ENCODE measurements around the gene CD69. TPM values are rescaled to one million over a fixed set of nuclear protein-coding genes. Genes with fewer than 3 reads are reported as not detected.

The CD69 gene
- not detected for polyA plus RNA-seq (2013, experiment 1 of 2; ENCODE audit: insufficient read length)
- not detected for polyA plus RNA-seq (2013, experiment 2 of 2; ENCODE audit: insufficient read length)

GRCh38 chr12:9760699-9761418, at the start of gene CD69:
CD69 (minus strand) TSS chr12:9760901; CDS start chr12:9760820, 81 bp downstream.
- DNase-seq = no peak

GRCh38 chr12:9809866-9810265, 49.2 kb upstream of the CD69 start:
- DNase-seq = no peak

- DNase-seq = no peak
Observed at GRCh38 chr12:9809338-9809737, 48.6 kb upstream of the CD69 start.

- no peak for DNase-seq
Observed at GRCh38 chr12:9808504-9808903, 47.8 kb upstream of the CD69 start.

- no peak for DNase-seq
Observed at GRCh38 chr12:9806714-9807113, 46.0 kb upstream of the CD69 start.

- no peak for DNase-seq
Observed at GRCh38 chr12:9805883-9806282, 45.2 kb upstream of the CD69 start.

GRCh38 chr12:9799961-9800360, 39.3 kb upstream of the CD69 start:
- DNase-seq = no peak

- peak; percentile 16 for DNase-seq
Observed at GRCh38 chr12:9797722-9798619, 37.3 kb upstream of the CD69 start.

- no peak for DNase-seq
Observed at GRCh38 chr12:9796971-9797370, 36.3 kb upstream of the CD69 start.

GRCh38 chr12:9796346-9796745, 35.6 kb upstream of the CD69 start:
- no peak for DNase-seq

- DNase-seq = no peak
Observed at GRCh38 chr12:9795945-9796344, 35.2 kb upstream of the CD69 start.

- DNase-seq = no peak
Observed at GRCh38 chr12:9794484-9795093, 33.9 kb upstream of the CD69 start.

- no peak for DNase-seq
Observed at GRCh38 chr12:9793779-9794395, 33.2 kb upstream of the CD69 start.

GRCh38 chr12:9792961-9793617, 32.4 kb upstream of the CD69 start:
- peak; percentile 52 for DNase-seq

GRCh38 chr12:9792185-9792900, 31.6 kb upstream of the CD69 start:
- no peak for DNase-seq

GRCh38 chr12:9786726-9787717, 26.3 kb upstream of the CD69 start:
- peak; percentile 27 for DNase-seq

- no peak for DNase-seq
Observed at GRCh38 chr12:9784816-9785215, 24.1 kb upstream of the CD69 start.

GRCh38 chr12:9784326-9784725, 23.6 kb upstream of the CD69 start:
- no peak for DNase-seq

GRCh38 chr12:9782547-9783382, 22.1 kb upstream of the CD69 start:
- DNase-seq = no peak
